HepG2 (cell line): ENCODE data around the gene SF3B2. TPM values are rescaled to one million over a fixed set of nuclear protein-coding genes. Genes with fewer than 3 reads are reported as not detected.

ENCODE experiments used
- AGO1 ChIP-seq: fragments of 200-400 bp; formaldehyde crosslinking; IDR thresholded peaks from 2 replicates; pipeline ENCODE4 v1.6.1; 2017; ENCODE audit warnings: mild to moderate bottlenecking, low read depth, low read length, moderate library complexity; ENCODE audit not compliant: poor library complexity, severe bottlenecking
- ASH2L ChIP-seq: fragments of 300-600, 200-600 bp; sonication (generic); IDR thresholded peaks from 2 replicates; pipeline ENCODE4 v1.7.0; 2017; ENCODE audit warnings: low read depth, mild to moderate bottlenecking, moderate library complexity, mixed read lengths, low read length; ENCODE audit not compliant: insufficient read length
- FLYWCH1 ChIP-seq: sonication (generic); formaldehyde crosslinking; IDR thresholded peaks from 2 replicates; pipeline ENCODE4 v1.8.1; 2023; ENCODE audit warnings: mild to moderate bottlenecking, missing genetic modification reagents
- FOXM1 ChIP-seq: sonication (generic); formaldehyde crosslinking; IDR thresholded peaks from 2 replicates; pipeline ENCODE4 v1.5.0; 2020; ENCODE audit warnings: missing genetic modification reagents
- GATAD2A ChIP-seq: IDR thresholded peaks from 2 replicates; pipeline ENCODE4 v1.6.1; 2016
- HES4 ChIP-seq: sonication (generic); formaldehyde crosslinking; IDR thresholded peaks from 2 replicates; pipeline ENCODE4 v1.9.0; 2021; ENCODE audit warnings: mild to moderate bottlenecking, missing genetic modification reagents, borderline replicate concordance
- MED1 ChIP-seq: sonication (generic); formaldehyde crosslinking; IDR thresholded peaks from 2 replicates; pipeline ENCODE4 v1.4.0; 2020; ENCODE audit warnings: missing genetic modification reagents
- MED13 ChIP-seq: sonication (generic); formaldehyde crosslinking; IDR thresholded peaks from 2 replicates; pipeline ENCODE4 v1.5.0; 2020; ENCODE audit warnings: missing genetic modification reagents
- RBFOX2 ChIP-seq: fragments of 200-400 bp; formaldehyde crosslinking; IDR thresholded peaks from 2 replicates; pipeline ENCODE4 v1.6.1; 2017; ENCODE audit warnings: low read depth, mild to moderate bottlenecking, low read length
- RFXAP ChIP-seq: sonication (generic); formaldehyde crosslinking; IDR thresholded peaks from 2 replicates; pipeline ENCODE4 v1.4.0; 2020; ENCODE audit warnings: missing genetic modification reagents, borderline replicate concordance
- SAP130 ChIP-seq: IDR thresholded peaks from 2 replicates; pipeline ENCODE4 v1.6.1; 2016; ENCODE audit warnings: low read depth
- ZFP62 ChIP-seq: sonication (generic); formaldehyde crosslinking; IDR thresholded peaks from 2 replicates; pipeline ENCODE4 v1.4.0; 2020; ENCODE audit warnings: missing genetic modification reagents
- ZMYM3 ChIP-seq: sonication (generic); formaldehyde crosslinking; IDR thresholded peaks from 2 replicates; pipeline ENCODE4 v1.5.1; 2020; ENCODE audit warnings: mild to moderate bottlenecking, missing genetic modification reagents
- ZNF205 ChIP-seq: IDR thresholded peaks from 2 replicates; pipeline ENCODE4 v1.6.1; 2018; ENCODE audit warnings: missing biosample characterization, missing genetic modification reagents
- ZNF234 ChIP-seq: sonication (generic); formaldehyde crosslinking; conservative IDR thresholded peaks from 2 replicates; pipeline ENCODE4 v1.5.1; 2020; ENCODE audit warnings: mild to moderate bottlenecking, missing genetic modification reagents
- ZNF616 ChIP-seq: sonication (generic); formaldehyde crosslinking; IDR thresholded peaks from 2 replicates; pipeline ENCODE4 v1.5.0; 2020; ENCODE audit warnings: low read depth, mild to moderate bottlenecking, missing genetic modification reagents
- ZNF768 ChIP-seq: sonication (generic); formaldehyde crosslinking; IDR thresholded peaks from 2 replicates; pipeline ENCODE4 v1.4.0; 2020; ENCODE audit warnings: missing genetic modification reagents
- polyA plus RNA-seq, 8 experiments: library from polyadenylated mRNA; depleted of rRNA in 3 of 8; stranded (reverse) in 7 of 8; unstranded in 1 of 8; fragments of >200 nt; fragmentation: Illumina TruSeq in 4 of 8; extraction: Trizol in 4 of 8; gene quantifications; 2 replicates each; pipeline versions ENCODE4 v1.2.1 to v1.2.3, GENCODE V29; 2011 to 2016; ENCODE audit warnings: low read depth in 4 of 8, missing spikeins in 1 of 8, mixed read lengths in 1 of 8; ENCODE audit not compliant: insufficient read depth in 1 of 8
- total RNA-seq, 5 experiments: library from RNA; depleted of rRNA; stranded (reverse); fragments of >200 nt; fragmentation: Illumina TruSeq; extraction: Trizol; gene quantifications; 2 replicates each; pipeline ENCODE4 v1.2.3, GENCODE V29; 2016; ENCODE audit warnings: low read depth in 1 of 5
- TF ChIP-seq, protein P1 (sequence below): sonication (generic); formaldehyde crosslinking; IDR thresholded peaks from 2 replicates; pipeline ENCODE4 v1.4.0; 2020; ENCODE audit warnings: missing genetic modification reagents
- TF ChIP-seq, protein P2 (sequence below): sonication (generic); formaldehyde crosslinking; IDR thresholded peaks from 2 replicates; pipeline ENCODE4 v1.5.1; 2020; ENCODE audit warnings: mild to moderate bottlenecking, moderate library complexity, missing genetic modification reagents
- TF ChIP-seq, protein P3 (sequence below): IDR thresholded peaks from 2 replicates; pipeline ENCODE4 v1.6.1; 2016; ENCODE audit warnings: mild to moderate bottlenecking
- TF ChIP-seq, protein P4 (sequence below): sonication (generic); formaldehyde crosslinking; IDR thresholded peaks from 2 replicates; pipeline ENCODE4 v1.4.0; 2020; ENCODE audit warnings: mild to moderate bottlenecking, missing genetic modification reagents

Gene SF3B2
- total and polyA plus RNA-seq, 2 of the 13 experiments (the other 11 are each of a cell fraction or from before 2014, with no cell fraction given) = 70.4 to 153 TPM

DNA sequence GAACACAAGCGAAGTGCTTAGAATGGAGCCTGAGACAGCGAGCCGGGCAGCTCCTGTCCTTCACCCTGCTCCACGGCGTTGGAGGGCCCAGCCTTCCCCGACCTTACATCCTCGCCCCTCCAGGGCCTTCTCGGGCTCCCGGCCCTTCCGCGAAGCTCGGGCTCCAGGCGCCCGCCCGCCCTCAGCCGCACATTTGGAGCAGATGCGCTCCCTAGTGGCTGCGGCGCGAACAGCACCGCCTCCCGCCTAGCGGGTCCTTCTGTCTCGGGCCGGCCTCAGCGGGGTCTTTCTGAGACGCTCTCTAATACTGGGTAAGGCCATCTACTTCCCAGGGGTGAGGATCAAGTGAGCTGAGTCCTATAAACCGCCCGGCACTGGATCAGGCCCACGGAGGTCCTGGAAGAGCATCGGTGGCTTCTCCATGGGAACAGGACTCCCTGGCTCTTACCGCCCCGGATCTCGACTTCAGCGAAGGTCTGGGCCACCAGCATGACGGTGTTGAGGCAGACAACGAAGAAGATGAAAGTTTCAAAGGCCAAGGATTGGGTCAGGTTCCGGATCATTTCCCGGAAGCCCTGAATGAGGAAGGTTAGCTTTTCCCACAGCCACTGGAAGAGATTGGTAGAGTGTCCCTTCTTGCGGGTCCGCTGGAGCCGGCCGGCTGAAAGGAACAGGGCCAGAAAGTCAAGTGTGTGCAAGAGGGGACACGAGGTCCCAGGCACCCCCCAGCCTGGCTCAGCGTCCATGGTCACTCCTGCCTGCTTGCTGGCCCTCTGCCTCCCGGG is 29.6 kb upstream of the SF3B2 start (continued):
- TF ChIP-seq, protein P1, sequence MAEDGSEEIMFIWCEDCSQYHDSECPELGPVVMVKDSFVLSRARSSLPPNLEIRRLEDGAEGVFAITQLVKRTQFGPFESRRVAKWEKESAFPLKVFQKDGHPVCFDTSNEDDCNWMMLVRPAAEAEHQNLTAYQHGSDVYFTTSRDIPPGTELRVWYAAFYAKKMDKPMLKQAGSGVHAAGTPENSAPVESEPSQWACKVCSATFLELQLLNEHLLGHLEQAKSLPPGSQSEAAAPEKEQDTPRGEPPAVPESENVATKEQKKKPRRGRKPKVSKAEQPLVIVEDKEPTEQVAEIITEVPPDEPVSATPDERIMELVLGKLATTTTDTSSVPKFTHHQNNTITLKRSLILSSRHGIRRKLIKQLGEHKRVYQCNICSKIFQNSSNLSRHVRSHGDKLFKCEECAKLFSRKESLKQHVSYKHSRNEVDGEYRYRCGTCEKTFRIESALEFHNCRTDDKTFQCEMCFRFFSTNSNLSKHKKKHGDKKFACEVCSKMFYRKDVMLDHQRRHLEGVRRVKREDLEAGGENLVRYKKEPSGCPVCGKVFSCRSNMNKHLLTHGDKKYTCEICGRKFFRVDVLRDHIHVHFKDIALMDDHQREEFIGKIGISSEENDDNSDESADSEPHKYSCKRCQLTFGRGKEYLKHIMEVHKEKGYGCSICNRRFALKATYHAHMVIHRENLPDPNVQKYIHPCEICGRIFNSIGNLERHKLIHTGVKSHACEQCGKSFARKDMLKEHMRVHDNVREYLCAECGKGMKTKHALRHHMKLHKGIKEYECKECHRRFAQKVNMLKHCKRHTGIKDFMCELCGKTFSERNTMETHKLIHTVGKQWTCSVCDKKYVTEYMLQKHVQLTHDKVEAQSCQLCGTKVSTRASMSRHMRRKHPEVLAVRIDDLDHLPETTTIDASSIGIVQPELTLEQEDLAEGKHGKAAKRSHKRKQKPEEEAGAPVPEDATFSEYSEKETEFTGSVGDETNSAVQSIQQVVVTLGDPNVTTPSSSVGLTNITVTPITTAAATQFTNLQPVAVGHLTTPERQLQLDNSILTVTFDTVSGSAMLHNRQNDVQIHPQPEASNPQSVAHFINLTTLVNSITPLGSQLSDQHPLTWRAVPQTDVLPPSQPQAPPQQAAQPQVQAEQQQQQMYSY (CRISPR knock-in tag) = peak; percentile 41; the same call in 1 of the 2 replicates
- TF ChIP-seq ZNF768 = peak; percentile 52; the same call in 1 of the 2 replicates
- no peak for TF ChIP-seq HES4
- TF ChIP-seq ZFP62 (CRISPR knock-in tag) = no peak
- TF ChIP-seq GATAD2A (CRISPR knock-in tag) = 0 out of 2 replicates have a peak, but pooled peaks have one; percentile 27
- peak; percentile 79; the same call in 1 of the 2 replicates for TF ChIP-seq RFXAP (CRISPR knock-in tag)
- TF ChIP-seq, protein P2, sequence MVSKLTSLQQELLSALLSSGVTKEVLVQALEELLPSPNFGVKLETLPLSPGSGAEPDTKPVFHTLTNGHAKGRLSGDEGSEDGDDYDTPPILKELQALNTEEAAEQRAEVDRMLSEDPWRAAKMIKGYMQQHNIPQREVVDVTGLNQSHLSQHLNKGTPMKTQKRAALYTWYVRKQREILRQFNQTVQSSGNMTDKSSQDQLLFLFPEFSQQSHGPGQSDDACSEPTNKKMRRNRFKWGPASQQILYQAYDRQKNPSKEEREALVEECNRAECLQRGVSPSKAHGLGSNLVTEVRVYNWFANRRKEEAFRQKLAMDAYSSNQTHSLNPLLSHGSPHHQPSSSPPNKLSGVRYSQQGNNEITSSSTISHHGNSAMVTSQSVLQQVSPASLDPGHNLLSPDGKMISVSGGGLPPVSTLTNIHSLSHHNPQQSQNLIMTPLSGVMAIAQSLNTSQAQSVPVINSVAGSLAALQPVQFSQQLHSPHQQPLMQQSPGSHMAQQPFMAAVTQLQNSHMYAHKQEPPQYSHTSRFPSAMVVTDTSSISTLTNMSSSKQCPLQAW (CRISPR knock-in tag) = peak; percentile 31; the same call in 1 of the 2 replicates
- TF ChIP-seq, protein P3, sequence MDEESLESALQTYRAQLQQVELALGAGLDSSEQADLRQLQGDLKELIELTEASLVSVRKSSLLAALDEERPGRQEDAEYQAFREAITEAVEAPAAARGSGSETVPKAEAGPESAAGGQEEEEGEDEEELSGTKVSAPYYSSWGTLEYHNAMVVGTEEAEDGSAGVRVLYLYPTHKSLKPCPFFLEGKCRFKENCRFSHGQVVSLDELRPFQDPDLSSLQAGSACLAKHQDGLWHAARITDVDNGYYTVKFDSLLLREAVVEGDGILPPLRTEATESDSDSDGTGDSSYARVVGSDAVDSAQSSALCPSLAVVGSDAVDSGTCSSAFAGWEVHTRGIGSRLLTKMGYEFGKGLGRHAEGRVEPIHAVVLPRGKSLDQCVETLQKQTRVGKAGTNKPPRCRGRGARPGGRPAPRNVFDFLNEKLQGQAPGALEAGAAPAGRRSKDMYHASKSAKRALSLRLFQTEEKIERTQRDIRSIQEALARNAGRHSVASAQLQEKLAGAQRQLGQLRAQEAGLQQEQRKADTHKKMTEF (CRISPR knock-in tag) = peak; percentile 56
- no peak for TF ChIP-seq ZNF616 (CRISPR knock-in tag)
- 0 out of 2 replicates have a peak, but pooled peaks have one; percentile 38 for TF ChIP-seq ZNF205 (CRISPR knock-in tag)
- TF ChIP-seq, protein P4, sequence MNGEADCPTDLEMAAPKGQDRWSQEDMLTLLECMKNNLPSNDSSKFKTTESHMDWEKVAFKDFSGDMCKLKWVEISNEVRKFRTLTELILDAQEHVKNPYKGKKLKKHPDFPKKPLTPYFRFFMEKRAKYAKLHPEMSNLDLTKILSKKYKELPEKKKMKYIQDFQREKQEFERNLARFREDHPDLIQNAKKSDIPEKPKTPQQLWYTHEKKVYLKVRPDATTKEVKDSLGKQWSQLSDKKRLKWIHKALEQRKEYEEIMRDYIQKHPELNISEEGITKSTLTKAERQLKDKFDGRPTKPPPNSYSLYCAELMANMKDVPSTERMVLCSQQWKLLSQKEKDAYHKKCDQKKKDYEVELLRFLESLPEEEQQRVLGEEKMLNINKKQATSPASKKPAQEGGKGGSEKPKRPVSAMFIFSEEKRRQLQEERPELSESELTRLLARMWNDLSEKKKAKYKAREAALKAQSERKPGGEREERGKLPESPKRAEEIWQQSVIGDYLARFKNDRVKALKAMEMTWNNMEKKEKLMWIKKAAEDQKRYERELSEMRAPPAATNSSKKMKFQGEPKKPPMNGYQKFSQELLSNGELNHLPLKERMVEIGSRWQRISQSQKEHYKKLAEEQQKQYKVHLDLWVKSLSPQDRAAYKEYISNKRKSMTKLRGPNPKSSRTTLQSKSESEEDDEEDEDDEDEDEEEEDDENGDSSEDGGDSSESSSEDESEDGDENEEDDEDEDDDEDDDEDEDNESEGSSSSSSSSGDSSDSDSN (CRISPR knock-in tag) = peak; percentile 55
- 0 out of 2 replicates have a peak, but pooled peaks have one; percentile 48 for TF ChIP-seq MED13 (CRISPR knock-in tag)
- TF ChIP-seq ZMYM3 (CRISPR knock-in tag) = no peak
- TF ChIP-seq SAP130 (CRISPR knock-in tag) = peak; percentile 33; the same call in 1 of the 2 replicates
- 0 out of 2 replicates have a peak, but pooled peaks have one; percentile 39 for TF ChIP-seq FOXM1 (CRISPR knock-in tag)
- TF ChIP-seq ZNF234 (CRISPR knock-in tag) = no peak
- TF ChIP-seq MED1 (CRISPR knock-in tag) = 0 out of 2 replicates have a peak, but pooled peaks have one; percentile 41
- TF ChIP-seq ASH2L = peak; percentile 18
- TF ChIP-seq FLYWCH1 (CRISPR knock-in tag) = no peak
- no peak for TF ChIP-seq AGO1
- no peak for TF ChIP-seq RBFOX2
